Neural cell (in vitro differentiated cells): ENCODE data around the gene OSBPL9. TPM values are rescaled to one million over a fixed set of nuclear protein-coding genes. Genes with fewer than 3 reads are reported as not detected.
A peak's percentile ranks its signal among the peaks of the same experiment; 100 is the strongest.

Source experiments
- H2AFZ ChIP-seq: fragments of 200-600, 300-800 bp; sonication (generic), shearing (Covaris generic); 2 replicates; pipeline ENCODE4 v1.6.0; 2014; ENCODE audit warnings: low read depth, mild to moderate bottlenecking, antibody characterized with exemption, low read length, moderate library complexity
- H3F3A ChIP-seq: fragments of 200-600 bp; shearing (Covaris generic); 2 replicates; pipeline ENCODE4 v1.6.1; 2016; ENCODE audit warnings: mild to moderate bottlenecking, moderate library complexity, mixed read lengths, antibody characterized with exemption, low read length; ENCODE audit not compliant: insufficient read depth, poor library complexity, severe bottlenecking
- H3K27ac ChIP-seq: fragments of 200-600, 300-800 bp; sonication (generic), shearing (Covaris generic); 2 replicates; pipeline ENCODE4 v1.5.1; 2014; ENCODE audit warnings: mild to moderate bottlenecking, low read length, moderate library complexity
- H3K27me3 ChIP-seq: fragments of 300-800, 200-600 bp; sonication (generic), shearing (Covaris generic); 2 replicates; pipeline ENCODE4 v1.6.0; 2014; ENCODE audit warnings: mild to moderate bottlenecking, low read depth, low read length, moderate library complexity; ENCODE audit not compliant: insufficient read depth
- H3K36me3 ChIP-seq: fragments of 300-800, 200-600 bp; sonication (generic), shearing (Covaris generic); 2 replicates; pipeline ENCODE4 v1.5.1; 2014; ENCODE audit warnings: mild to moderate bottlenecking, antibody characterized with exemption, low read length, moderate library complexity; ENCODE audit not compliant: insufficient read depth
- H3K4me2 ChIP-seq: fragments of 300-800, 200-600 bp; sonication (generic), shearing (Covaris generic); 2 replicates; pipeline ENCODE4 v1.6.0; 2014; ENCODE audit warnings: mild to moderate bottlenecking, low read length
- H3K4me3 ChIP-seq: fragments of 300-800, 200-600 bp; sonication (generic), shearing (Covaris generic); 2 replicates; pipeline ENCODE4 v1.5.1; 2014; ENCODE audit warnings: mild to moderate bottlenecking, low read length, moderate library complexity
- H3K79me2 ChIP-seq: fragments of 200-600 bp; shearing (Covaris generic); replicated peaks from 2 replicates; pipeline ENCODE4 v1.6.0; 2014; ENCODE audit warnings: mild to moderate bottlenecking, low read length, moderate library complexity; ENCODE audit not compliant: insufficient read depth
- H3K9ac ChIP-seq: fragments of 300-800, 200-600 bp; sonication (generic), shearing (Covaris generic); 2 replicates; pipeline ENCODE4 v1.6.1; 2016; ENCODE audit warnings: mild to moderate bottlenecking, low read length, mixed read lengths
- H3K9me2 ChIP-seq: fragments of 200-600 bp; shearing (Covaris generic); 2 replicates; pipeline ENCODE4 v1.6.1; 2016; ENCODE audit warnings: mild to moderate bottlenecking, low read length, mixed read lengths; ENCODE audit not compliant: insufficient read depth
- H3K9me3 ChIP-seq: fragments of 200-600, 300-800 bp; sonication (generic), shearing (Covaris generic); 2 replicates; pipeline ENCODE4 v1.6.1; 2016; ENCODE audit warnings: mild to moderate bottlenecking, mixed run types, low read length, moderate library complexity, mixed read lengths
- H4K20me1 ChIP-seq: fragments of 200-600 bp; shearing (Covaris generic); 2 replicates; pipeline ENCODE4 v1.6.1; 2016; ENCODE audit warnings: mild to moderate bottlenecking, mixed run types; ENCODE audit not compliant: insufficient read depth
- EP300 ChIP-seq: fragments of 450-650 bp; conservative IDR thresholded peaks from 2 replicates; pipeline ENCODE4 v1.6.1; 2014; ENCODE audit warnings: antibody characterized with exemption, mild to moderate bottlenecking, moderate library complexity; ENCODE audit not compliant: poor library complexity, severe bottlenecking
- EZH2 ChIP-seq: fragments of 200-600, 300-800 bp; shearing (Covaris generic), sonication (generic); IDR thresholded peaks from 2 replicates; pipeline ENCODE4 v1.6.1; 2014; ENCODE audit warnings: antibody characterized with exemption, low read length, borderline replicate concordance, mild to moderate bottlenecking; ENCODE audit not compliant: insufficient read depth, poor library complexity, severe bottlenecking
- MXI1 ChIP-seq: fragments of 450-650 bp; conservative IDR thresholded peaks from 2 replicates; pipeline ENCODE4 v1.6.1; 2014; ENCODE audit warnings: antibody characterized with exemption, mild to moderate bottlenecking; ENCODE audit not compliant: poor library complexity, severe bottlenecking
- POLR2AphosphoS5 ChIP-seq: IDR thresholded peaks from 2 replicates; pipeline ENCODE4 v1.6.1; 2012
- RAD21 ChIP-seq: fragments of 450-650 bp; conservative IDR thresholded peaks from 2 replicates; pipeline ENCODE4 v1.6.1; 2014; ENCODE audit warnings: antibody characterized with exemption, mild to moderate bottlenecking, moderate library complexity
- SMC3 ChIP-seq: fragments of 450-650 bp; conservative IDR thresholded peaks from 2 replicates; pipeline ENCODE4 v1.6.1; 2014; ENCODE audit warnings: antibody characterized with exemption, mild to moderate bottlenecking, moderate library complexity; ENCODE audit not compliant: poor library complexity
- TAF1 ChIP-seq: IDR thresholded peaks from 2 replicates; pipeline ENCODE4 v1.6.1; 2012; ENCODE audit warnings: low read depth
- polyA plus RNA-seq: library from polyadenylated mRNA; depleted of rRNA; stranded (reverse); fragments of >200 nt; gene quantifications from 2 replicates; pipeline ENCODE4 v1.2.3, GENCODE V29; 2014
- TF ChIP-seq, protein P1 (sequence below): fragments of 450-650 bp; IDR thresholded peaks from 2 replicates; pipeline ENCODE4 v1.5.1; 2014; ENCODE audit warnings: antibody characterized with exemption, mild to moderate bottlenecking, moderate library complexity; ENCODE audit not compliant: poor library complexity, severe bottlenecking
- TF ChIP-seq, protein P2 (sequence below): IDR thresholded peaks from 2 replicates; pipeline ENCODE4 v1.6.1; 2012; ENCODE audit warnings: borderline replicate concordance

Gene OSBPL9
- polyA plus RNA-seq, 1 donor from 2014 or later = 117 TPM

DNA sequence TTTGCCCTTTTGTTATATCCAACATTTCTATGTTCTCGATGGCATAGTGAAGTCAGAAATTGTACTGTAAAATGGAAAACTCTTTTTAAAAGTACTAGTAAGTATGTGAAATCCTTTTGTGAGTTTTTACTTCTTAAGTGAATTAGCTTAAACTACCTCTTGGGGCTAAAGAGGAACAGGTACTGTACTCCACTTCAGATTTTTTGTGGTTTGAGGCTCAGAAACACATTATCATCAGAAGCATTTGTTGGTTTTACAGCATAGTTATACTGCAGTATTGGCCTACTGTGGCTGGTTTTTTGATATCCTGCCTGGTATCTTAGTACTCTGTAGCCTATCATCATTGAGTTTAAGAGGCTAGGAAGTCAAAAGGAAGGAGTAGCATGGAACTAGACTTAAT, 144.5 kb downstream of the OSBPL9 start:
- no peak overlapping the region for H2AFZ ChIP-seq
- H3K9ac ChIP-seq = no peak overlapping the region
- no peaks in the 10 kb centered on the region for H3K9me2 ChIP-seq
- no peaks in the 10 kb centered on the region for H3K27me3 ChIP-seq
- TF ChIP-seq POLR2AphosphoS5 (no peak), MXI1 (no peak), TAF1 (no peak), SMC3 (no peak), RAD21 (no peak), EP300 (no peak), EZH2 (no peak)
- TF ChIP-seq, protein P1, sequence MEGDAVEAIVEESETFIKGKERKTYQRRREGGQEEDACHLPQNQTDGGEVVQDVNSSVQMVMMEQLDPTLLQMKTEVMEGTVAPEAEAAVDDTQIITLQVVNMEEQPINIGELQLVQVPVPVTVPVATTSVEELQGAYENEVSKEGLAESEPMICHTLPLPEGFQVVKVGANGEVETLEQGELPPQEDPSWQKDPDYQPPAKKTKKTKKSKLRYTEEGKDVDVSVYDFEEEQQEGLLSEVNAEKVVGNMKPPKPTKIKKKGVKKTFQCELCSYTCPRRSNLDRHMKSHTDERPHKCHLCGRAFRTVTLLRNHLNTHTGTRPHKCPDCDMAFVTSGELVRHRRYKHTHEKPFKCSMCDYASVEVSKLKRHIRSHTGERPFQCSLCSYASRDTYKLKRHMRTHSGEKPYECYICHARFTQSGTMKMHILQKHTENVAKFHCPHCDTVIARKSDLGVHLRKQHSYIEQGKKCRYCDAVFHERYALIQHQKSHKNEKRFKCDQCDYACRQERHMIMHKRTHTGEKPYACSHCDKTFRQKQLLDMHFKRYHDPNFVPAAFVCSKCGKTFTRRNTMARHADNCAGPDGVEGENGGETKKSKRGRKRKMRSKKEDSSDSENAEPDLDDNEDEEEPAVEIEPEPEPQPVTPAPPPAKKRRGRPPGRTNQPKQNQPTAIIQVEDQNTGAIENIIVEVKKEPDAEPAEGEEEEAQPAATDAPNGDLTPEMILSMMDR = no peak
- TF ChIP-seq, protein P2, sequence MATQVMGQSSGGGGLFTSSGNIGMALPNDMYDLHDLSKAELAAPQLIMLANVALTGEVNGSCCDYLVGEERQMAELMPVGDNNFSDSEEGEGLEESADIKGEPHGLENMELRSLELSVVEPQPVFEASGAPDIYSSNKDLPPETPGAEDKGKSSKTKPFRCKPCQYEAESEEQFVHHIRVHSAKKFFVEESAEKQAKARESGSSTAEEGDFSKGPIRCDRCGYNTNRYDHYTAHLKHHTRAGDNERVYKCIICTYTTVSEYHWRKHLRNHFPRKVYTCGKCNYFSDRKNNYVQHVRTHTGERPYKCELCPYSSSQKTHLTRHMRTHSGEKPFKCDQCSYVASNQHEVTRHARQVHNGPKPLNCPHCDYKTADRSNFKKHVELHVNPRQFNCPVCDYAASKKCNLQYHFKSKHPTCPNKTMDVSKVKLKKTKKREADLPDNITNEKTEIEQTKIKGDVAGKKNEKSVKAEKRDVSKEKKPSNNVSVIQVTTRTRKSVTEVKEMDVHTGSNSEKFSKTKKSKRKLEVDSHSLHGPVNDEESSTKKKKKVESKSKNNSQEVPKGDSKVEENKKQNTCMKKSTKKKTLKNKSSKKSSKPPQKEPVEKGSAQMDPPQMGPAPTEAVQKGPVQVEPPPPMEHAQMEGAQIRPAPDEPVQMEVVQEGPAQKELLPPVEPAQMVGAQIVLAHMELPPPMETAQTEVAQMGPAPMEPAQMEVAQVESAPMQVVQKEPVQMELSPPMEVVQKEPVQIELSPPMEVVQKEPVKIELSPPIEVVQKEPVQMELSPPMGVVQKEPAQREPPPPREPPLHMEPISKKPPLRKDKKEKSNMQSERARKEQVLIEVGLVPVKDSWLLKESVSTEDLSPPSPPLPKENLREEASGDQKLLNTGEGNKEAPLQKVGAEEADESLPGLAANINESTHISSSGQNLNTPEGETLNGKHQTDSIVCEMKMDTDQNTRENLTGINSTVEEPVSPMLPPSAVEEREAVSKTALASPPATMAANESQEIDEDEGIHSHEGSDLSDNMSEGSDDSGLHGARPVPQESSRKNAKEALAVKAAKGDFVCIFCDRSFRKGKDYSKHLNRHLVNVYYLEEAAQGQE = no peak
- no peaks in the 10 kb centered on the region for H3K9me3 ChIP-seq
- peaks cover 4% of the 10 kb centered on the region for H3K36me3 ChIP-seq
- no peak overlapping the region for H3K4me3 ChIP-seq
- H3K4me2 ChIP-seq = no peak overlapping the region
- no peak overlapping the region for H3K27ac ChIP-seq
- H3K79me2 ChIP-seq = peaks cover 4% of the 10 kb centered on the region
- H3F3A ChIP-seq = no peaks in the 10 kb centered on the region
- no peaks in the 10 kb centered on the region for H4K20me1 ChIP-seq

DNA sequence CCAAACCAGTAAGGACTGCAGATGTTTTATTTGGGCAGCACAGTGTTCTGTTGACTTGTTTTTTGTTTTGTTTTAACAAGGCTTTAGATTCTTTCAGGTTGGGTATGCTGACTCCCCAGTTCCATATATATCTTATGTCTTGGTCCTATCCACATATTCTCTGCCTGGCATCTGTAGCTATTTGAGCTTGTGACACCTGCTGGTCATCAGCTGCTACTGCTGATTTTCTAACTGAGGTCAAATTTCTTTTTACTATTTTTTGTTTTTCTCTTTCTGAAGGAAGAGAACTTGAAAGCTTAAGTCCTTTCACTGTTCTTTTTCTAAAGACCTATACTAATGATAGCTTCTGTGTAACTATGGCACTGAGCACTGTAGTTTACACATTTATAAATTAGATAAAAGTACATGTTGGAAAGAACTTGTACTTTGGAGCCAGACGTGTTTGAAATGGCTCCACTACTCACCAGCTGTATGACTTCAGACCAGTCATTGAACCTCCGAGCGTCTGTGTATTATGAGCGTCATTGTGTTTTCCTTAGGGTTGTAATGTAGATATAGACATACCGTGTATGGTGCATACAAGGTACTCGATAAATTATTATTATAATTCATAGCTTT, 152.2 kb downstream of the OSBPL9 start:
- Histone ChIP-seq H3K4me3 (no peak overlapping the region), H3K27ac (no peak overlapping the region), H3K79me2 (no peaks in the 10 kb centered on the region), H3K4me2 (no peak overlapping the region), H3K27me3 (no peaks in the 10 kb centered on the region), H3K36me3 (peaks cover 6% of the 10 kb centered on the region), H4K20me1 (no peaks in the 10 kb centered on the region), H3K9ac (no peak overlapping the region), H3K9me2 (no peaks in the 10 kb centered on the region), H2AFZ (no peak overlapping the region), H3F3A (no peaks in the 10 kb centered on the region), H3K9me3 (no peaks in the 10 kb centered on the region)
- TF ChIP-seq, protein P1 = peak; percentile 81
- TF ChIP-seq POLR2AphosphoS5 (no peak), EP300 (no peak), MXI1 (no peak), TAF1 (no peak), RAD21 (peak; percentile 79), SMC3 (peak; percentile 88), EZH2 (no peak)
- TF ChIP-seq, protein P2 = no peak
